Astrocyte (in vitro differentiated cells and primary cell): Measurements from ENCODE around the gene MTMR11.

ENCODE experiments used
- CTCF ChIP-seq: IDR thresholded peaks from 2 replicates; pipeline ENCODE4 v1.5.1; 2011; ENCODE audit warnings: low read depth, mild to moderate bottlenecking, inconsistent platforms, low read length, moderate library complexity; ENCODE audit not compliant: insufficient read depth
- EZH2 ChIP-seq: IDR thresholded peaks from 2 replicates; pipeline ENCODE4 v1.6.1; 2012; ENCODE audit warnings: mild to moderate bottlenecking, low read length, inconsistent platforms; ENCODE audit not compliant: insufficient read depth

GRCh38 chr1:149903836-149904491, 32.7 kb downstream of the MTMR11 start:
- TF ChIP-seq EZH2 (no peak), CTCF (no peak)
